GM20000 (cell line): ENCODE results near the gene FAM131C.
"Not testable (repeated sequence)": the region's sequence is repeated elsewhere in the genome, so short reads cannot be mapped to it uniquely, and the experiment has no call there.

Experiments used
- DNase-seq: peaks from one replicate; pipeline ENCODE4 v3.0.0; 2012; ENCODE audit warnings: low spot score
- CTCF ChIP-seq: IDR thresholded peaks from 2 replicates; pipeline ENCODE4 v1.5.1; 2012; ENCODE audit warnings: mild to moderate bottlenecking, control low read depth; ENCODE audit errors: extremely low read depth, missing control alignments

FAM131C gene

GRCh38 chr1:16053781-16054502, 19.5 kb downstream of the FAM131C start:
- no peak for TF ChIP-seq CTCF
- no peak for DNase-seq

GRCh38 chr1:16051949-16052348, 21.5 kb downstream of the FAM131C start:
- DNase-seq = not testable (repeated sequence)

GRCh38 chr1:16051039-16051438, 22.4 kb downstream of the FAM131C start:
- no peak for TF ChIP-seq CTCF
- no peak for DNase-seq

GRCh38 chr1:16050328-16050727, 23.1 kb downstream of the FAM131C start:
- DNase-seq = no peak
- TF ChIP-seq CTCF = no peak

- no peak for TF ChIP-seq CTCF
- no peak for DNase-seq
These were observed 24.8 kb downstream of the FAM131C start for GRCh38 chr1:16048573-16049189.

- DNase-seq = no peak
- no peak for TF ChIP-seq CTCF
These were observed 25.5 kb downstream of the FAM131C start for GRCh38 chr1:16047791-16048475.

GRCh38 chr1:16046842-16047241, 26.6 kb downstream of the FAM131C start:
- DNase-seq = no peak
- TF ChIP-seq CTCF = no peak
